ENCODE measurements around the gene TRUB2. TPM values are rescaled to one million over a fixed set of nuclear protein-coding genes. Genes with fewer than 3 reads are reported as not detected.

Gene TRUB2
- total and polyA plus RNA-seq, 2 of the 8 experiments (the other 6 are each of a cell fraction or from before 2014, with no cell fraction given): 20.7 to 37.8 TPM

- TF ChIP-seq CTCF (IDR thresholded peaks at IDR 0.05; ENCODE audit: control extremely low read depth in 1 of 3, insufficient read depth in 1 of 3, low read depth in 1 of 3, low read length in 3 of 3) (no peak), RAD21 (IDR thresholded peaks at IDR 0.05 in 1 of 2, conservative IDR thresholded peaks at IDR 0.05 in 1 of 2; ENCODE audit: low read depth in 2 of 2, low read length in 2 of 2) (no peak), BRCA1 (IDR thresholded peaks at IDR 0.05; ENCODE audit: low read depth, low read length) (no peak)
Observed at GRCh38 chr9:128337936-128338335, 15.7 kb upstream of the TRUB2 start (continued).
